Panc1 (cell line): ENCODE results near the gene INVS. TPM values are rescaled to one million over a fixed set of nuclear protein-coding genes. Genes with fewer than 3 reads are reported as not detected.

Experiments used
- ATAC-seq: fragments of 200-7000 bp; cut with Tn5 transposase; 2 replicates; pipeline ENCODE4 v1.9.1; 2020; ENCODE audit warnings: mild to moderate bottlenecking, moderate library complexity
- BruUV-seq: library from RNA; stranded (reverse); fragments of 400-500 nt; replicated peaks from 2 replicates; lab custom pipeline; 2021; lab: Mats Ljungman, UMichigan
- CTCF ChIA-PET: fragments of 300-600 bp; sonication (Branson Sonifier 250); formaldehyde crosslinking; loops from one replicate; lab custom pipeline; 2022; ENCODE audit warnings: antibody characterized with exemption; lab: Charles Lee
- POLR2A ChIA-PET: fragments of 300-600 bp; sonication (Branson Sonifier 250); formaldehyde crosslinking; loops from one replicate; lab custom pipeline; 2022; ENCODE audit warnings: antibody characterized with exemption; lab: Charles Lee
- DNase-seq: peaks from one replicate; pipeline ENCODE4 v3.0.0-alpha.2; 2010; ENCODE audit warnings: low read depth, low spot score
- H3K27ac ChIP-seq: 2 replicates; pipeline ENCODE4 v1.5.1; 2011; ENCODE audit warnings: mild to moderate bottlenecking, low read length, inconsistent platforms
- H3K27me3 ChIP-seq: fragments of 200-500 bp; sonication (Bioruptor generic); 2 replicates; pipeline ENCODE4 v1.6.0; 2014; ENCODE audit warnings: low read length, inconsistent platforms; ENCODE audit not compliant: control insufficient read depth, insufficient read depth
- H3K36me3 ChIP-seq: fragments of 200-500 bp; sonication (Bioruptor generic); 2 replicates; pipeline ENCODE4 v1.5.1; 2014; ENCODE audit warnings: inconsistent platforms, mild to moderate bottlenecking, low read length, moderate library complexity; ENCODE audit not compliant: control insufficient read depth, insufficient read depth
- H3K4me1 ChIP-seq: 2 replicates; pipeline ENCODE4 v1.5.1; 2011; ENCODE audit warnings: inconsistent platforms, mild to moderate bottlenecking, low read length, moderate library complexity; ENCODE audit not compliant: control insufficient read depth, insufficient read depth
- H3K4me3 ChIP-seq, 2 experiments: 2 replicates each; pipeline ENCODE4 v1.5.1; 2011 to 2012; ENCODE audit warnings: low read depth in 2 of 2, low read length in 2 of 2, mild to moderate bottlenecking in 2 of 2, inconsistent platforms in 1 of 2, moderate library complexity in 1 of 2
- H3K9me3 ChIP-seq: fragments of 200-500 bp; sonication (Bioruptor generic); 2 replicates; pipeline ENCODE4 v1.5.1; 2014; ENCODE audit warnings: low read depth, mild to moderate bottlenecking, inconsistent platforms, low read length, moderate library complexity; ENCODE audit not compliant: control insufficient read depth, insufficient read depth
- CTCF ChIP-seq: fragments of 450-650 bp; IDR thresholded peaks from 2 replicates; pipeline ENCODE4 v1.5.1; 2017; ENCODE audit warnings: mild to moderate bottlenecking
- POLR2AphosphoS5 ChIP-seq: IDR thresholded peaks from 2 replicates; pipeline ENCODE4 v1.6.1; 2012; ENCODE audit warnings: mild to moderate bottlenecking, low read depth, low read length, moderate library complexity
- SIN3A ChIP-seq: IDR thresholded peaks from 2 replicates; pipeline ENCODE4 v1.6.1; 2012; ENCODE audit warnings: low read depth, mild to moderate bottlenecking, low read length, moderate library complexity, borderline replicate concordance; ENCODE audit not compliant: insufficient read depth
- TCF7L2 ChIP-seq: IDR thresholded peaks from 2 replicates; pipeline ENCODE4 v1.6.1; 2011; ENCODE audit warnings: mild to moderate bottlenecking, low read depth, low read length, inconsistent platforms
- in situ Hi-C: cut with HindIII; loops from 2 replicates; pipeline ENCODE4 v1.10.0; 2016; ENCODE audit warnings: low sequenced_read_pairs, low pct_unique_long_range_greater_than_20kb
- intact Hi-C: fragments of 100-400 bp; cut with micrococcal nuclease; formaldehyde crosslinking; loops from one replicate; pipeline ENCODE4 v1.10.0; 2022; ENCODE audit not compliant: unreplicated experiment
- total RNA-seq: library from RNA; stranded (reverse); gene quantifications from one replicate; pipeline ENCODE4 v1.2.1, GENCODE V29; 2021; ENCODE audit not compliant: unreplicated experiment
- TF ChIP-seq, protein P1 (sequence below), 2 experiments: IDR thresholded peaks; 2 replicates each; pipeline ENCODE4 v1.6.1; 2011 to 2012; ENCODE audit warnings: low read depth in 2 of 2, control low read depth in 1 of 2, low read length in 1 of 2, mild to moderate bottlenecking in 1 of 2, moderate library complexity in 1 of 2; ENCODE audit not compliant: insufficient read depth in 1 of 2

INVS gene
- total RNA-seq, 1 experiment from 2014 or later = 8.2 TPM

GRCh38 chr9:100111235-100111634 is 12.2 kb downstream of the INVS start:
- Histone ChIP-seq H3K36me3 (no peaks in the 10 kb centered on the region; the same call in none of the 2 replicates), H3K27me3 (no peaks in the 10 kb centered on the region), H3K4me1 (no peaks in the 10 kb centered on the region), H3K27ac (no peak overlapping the region), H3K4me3 (no peak overlapping the region), H3K9me3 (no peaks in the 10 kb centered on the region)
- intact Hi-C loops (no loop called here), in situ Hi-C loops (no loop called here)
- no peak for DNase-seq
- ChIA-PET CTCF (no interaction called here), POLR2A (no interaction called here)
- ATAC-seq = no peak
- BruUV-seq = no TSS peak
- TF ChIP-seq TCF7L2 (no peak), POLR2AphosphoS5 (no peak), CTCF (no peak)
- TF ChIP-seq, protein P1, sequence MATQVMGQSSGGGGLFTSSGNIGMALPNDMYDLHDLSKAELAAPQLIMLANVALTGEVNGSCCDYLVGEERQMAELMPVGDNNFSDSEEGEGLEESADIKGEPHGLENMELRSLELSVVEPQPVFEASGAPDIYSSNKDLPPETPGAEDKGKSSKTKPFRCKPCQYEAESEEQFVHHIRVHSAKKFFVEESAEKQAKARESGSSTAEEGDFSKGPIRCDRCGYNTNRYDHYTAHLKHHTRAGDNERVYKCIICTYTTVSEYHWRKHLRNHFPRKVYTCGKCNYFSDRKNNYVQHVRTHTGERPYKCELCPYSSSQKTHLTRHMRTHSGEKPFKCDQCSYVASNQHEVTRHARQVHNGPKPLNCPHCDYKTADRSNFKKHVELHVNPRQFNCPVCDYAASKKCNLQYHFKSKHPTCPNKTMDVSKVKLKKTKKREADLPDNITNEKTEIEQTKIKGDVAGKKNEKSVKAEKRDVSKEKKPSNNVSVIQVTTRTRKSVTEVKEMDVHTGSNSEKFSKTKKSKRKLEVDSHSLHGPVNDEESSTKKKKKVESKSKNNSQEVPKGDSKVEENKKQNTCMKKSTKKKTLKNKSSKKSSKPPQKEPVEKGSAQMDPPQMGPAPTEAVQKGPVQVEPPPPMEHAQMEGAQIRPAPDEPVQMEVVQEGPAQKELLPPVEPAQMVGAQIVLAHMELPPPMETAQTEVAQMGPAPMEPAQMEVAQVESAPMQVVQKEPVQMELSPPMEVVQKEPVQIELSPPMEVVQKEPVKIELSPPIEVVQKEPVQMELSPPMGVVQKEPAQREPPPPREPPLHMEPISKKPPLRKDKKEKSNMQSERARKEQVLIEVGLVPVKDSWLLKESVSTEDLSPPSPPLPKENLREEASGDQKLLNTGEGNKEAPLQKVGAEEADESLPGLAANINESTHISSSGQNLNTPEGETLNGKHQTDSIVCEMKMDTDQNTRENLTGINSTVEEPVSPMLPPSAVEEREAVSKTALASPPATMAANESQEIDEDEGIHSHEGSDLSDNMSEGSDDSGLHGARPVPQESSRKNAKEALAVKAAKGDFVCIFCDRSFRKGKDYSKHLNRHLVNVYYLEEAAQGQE (IDR thresholded peaks at IDR 0.05; ENCODE audit: insufficient read depth in 1 of 2, low read depth in 2 of 2, low read length in 1 of 2) = no peak

DNA sequence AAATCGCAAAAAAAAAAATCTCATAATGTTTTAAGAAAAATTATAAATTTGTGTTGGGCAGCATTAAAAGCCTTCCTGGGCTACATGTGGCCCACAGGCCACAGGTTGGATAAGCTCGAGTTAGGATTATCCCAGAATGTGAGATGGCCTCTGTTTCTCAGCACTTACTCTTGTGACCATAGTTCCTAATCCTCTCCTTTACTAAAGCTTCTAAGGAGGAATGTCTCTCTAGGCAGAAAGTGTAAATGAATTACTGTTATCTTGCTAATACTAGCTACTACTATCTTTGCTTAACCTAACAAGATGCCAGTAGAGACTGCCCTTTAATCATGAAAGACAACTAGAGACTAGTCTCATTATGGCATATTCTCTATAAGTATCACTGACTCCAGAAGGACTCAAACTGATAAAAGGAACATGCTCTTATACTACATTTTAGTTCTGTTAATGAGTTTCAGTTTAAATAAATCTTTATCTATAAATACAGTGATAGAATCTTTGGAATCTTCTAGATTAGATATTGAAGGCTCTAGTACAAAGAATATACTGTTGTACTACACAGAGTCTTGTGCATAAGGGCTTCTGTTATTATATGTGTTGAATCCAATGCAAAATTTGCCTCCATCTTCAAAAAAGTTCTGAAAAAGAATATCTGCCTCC is 13.8 kb downstream of the INVS start:
- Histone ChIP-seq H3K9me3 (no peaks in the 10 kb centered on the region), H3K27me3 (no peaks in the 10 kb centered on the region), H3K4me3 (no peak overlapping the region), H3K4me1 (no peaks in the 10 kb centered on the region), H3K27ac (no peak overlapping the region), H3K36me3 (no peaks in the 10 kb centered on the region; the same call in 1 of the 2 replicates)
- ATAC-seq (no peak), DNase-seq (no peak)
- in situ Hi-C loops (no loop called here), intact Hi-C loops (no loop called here)
- TF ChIP-seq SIN3A = no peak
- ChIA-PET POLR2A (interaction anchor here (0.6 to 0.7 kb wide), 2 partner anchors 14 to 23 kb away, joined by 5 to 6 read pairs; partner anchors contain the start of genes ERP44 and INVS), CTCF (interaction anchor here (0.7 kb wide), 1 partner anchor 41 kb away, joined by 5 read pairs; no protein-coding TSS in a partner anchor)
- BruUV-seq = no TSS peak

GRCh38 chr9:100117316-100117715 is 18.3 kb downstream of the INVS start:
- intact Hi-C loops = no loop called here
- Histone ChIP-seq H3K27ac (no peak overlapping the region), H3K27me3 (no peaks in the 10 kb centered on the region), H3K9me3 (peaks cover 3% of the 10 kb centered on the region; the same call in 1 of the 2 replicates), H3K4me3 (no peak overlapping the region), H3K4me1 (no peaks in the 10 kb centered on the region), H3K36me3 (no peaks in the 10 kb centered on the region)
- ATAC-seq (no peak), DNase-seq (no peak)
- TF ChIP-seq CTCF (no peak), SIN3A (no peak), TCF7L2 (no peak), POLR2AphosphoS5 (no peak)
- TF ChIP-seq, protein P1 (IDR thresholded peaks at IDR 0.05; ENCODE audit: insufficient read depth in 1 of 2, low read depth in 2 of 2, low read length in 1 of 2) = no peak
- ChIA-PET POLR2A (no interaction called here), CTCF (no interaction called here)
- BruUV-seq = no TSS peak
- in situ Hi-C loops = no loop called here
